Liver (tissue), 9 donors: ENCODE data around the gene MAPKAP1. TPM values are rescaled to one million over a fixed set of nuclear protein-coding genes. Genes with fewer than 3 reads are reported as not detected.

Experiments used
- DNase-seq: peaks from one replicate; pipeline ENCODE4 v3.0.0-alpha.2; 2017; ENCODE audit warnings: low spot score
- H3K27ac ChIP-seq, 2 donors: one replicate each; pipeline ENCODE4 v1.7.0; 2013; ENCODE audit warnings: inconsistent platforms in 2 of 2, low read length in 2 of 2, control low read depth in 1 of 2, low read depth in 1 of 2, mild to moderate bottlenecking in 1 of 2
- H3K27me3 ChIP-seq, 4 donors: one replicate each; pipeline versions ENCODE4 v1.6.1 to v1.7.0; 2013; ENCODE audit warnings: low read length in 3 of 4, inconsistent platforms in 1 of 4, mild to moderate bottlenecking in 1 of 4, moderate library complexity in 1 of 4; ENCODE audit not compliant: control insufficient read depth in 4 of 4, insufficient read depth in 4 of 4
- H3K36me3 ChIP-seq, 4 donors: one replicate each; pipeline versions ENCODE4 v1.6.1 to v1.7.0; 2013; ENCODE audit warnings: low read length in 3 of 4, mild to moderate bottlenecking in 3 of 4, low read depth in 1 of 4, moderate library complexity in 1 of 4; ENCODE audit not compliant: control insufficient read depth in 4 of 4, insufficient read depth in 3 of 4
- H3K4me1 ChIP-seq, 4 donors: one replicate each; pipeline versions ENCODE4 v1.6.1 to v1.7.0; 2013; ENCODE audit warnings: low read length in 3 of 4, mild to moderate bottlenecking in 3 of 4, moderate library complexity in 1 of 4; ENCODE audit not compliant: control insufficient read depth in 4 of 4, insufficient read depth in 4 of 4
- H3K4me3 ChIP-seq, 3 donors: one replicate each; pipeline versions ENCODE4 v1.6.1 to v1.7.0; 2013; ENCODE audit warnings: low read length in 3 of 3, control low read depth in 1 of 3, low read depth in 1 of 3, mild to moderate bottlenecking in 1 of 3
- H3K9ac ChIP-seq, 2 donors: one replicate each; pipeline ENCODE4 v1.7.0; 2013; ENCODE audit warnings: low read length in 2 of 2, mild to moderate bottlenecking in 2 of 2, moderate library complexity in 2 of 2, control low read depth in 1 of 2, low read depth in 1 of 2
- H3K9me3 ChIP-seq, 4 donors: one replicate each; pipeline versions ENCODE4 v1.6.1 to v1.7.0; 2013; ENCODE audit warnings: low read length in 3 of 4; ENCODE audit not compliant: control insufficient read depth in 4 of 4
- ATF3 ChIP-seq: IDR thresholded peaks from 2 replicates; pipeline ENCODE4 v1.6.1; 2016; ENCODE audit warnings: antibody characterized with exemption
- CTCF ChIP-seq: fragments of 150-350 bp; IDR thresholded peaks from 2 replicates; pipeline ENCODE4 v1.5.1; 2017; ENCODE audit warnings: improper control_type of control experiment, low read depth, low read length; ENCODE audit not compliant: missing input control
- EGR1 ChIP-seq, 2 donors: IDR thresholded peaks; 2 replicates each; pipeline ENCODE4 v1.6.1; 2016 to 2018; ENCODE audit warnings: antibody characterized with exemption in 2 of 2, low read depth in 2 of 2
- FOXA1 ChIP-seq: IDR thresholded peaks from 2 replicates; pipeline ENCODE4 v1.6.1; 2016; ENCODE audit warnings: antibody characterized with exemption
- FOXA2 ChIP-seq: IDR thresholded peaks from 2 replicates; pipeline ENCODE4 v1.6.1; 2016; ENCODE audit warnings: antibody characterized with exemption
- GABPA ChIP-seq, 2 donors: IDR thresholded peaks in 1 of 2; conservative IDR thresholded peaks in 1 of 2; 2 replicates each; pipeline ENCODE4 v1.6.1; 2016; ENCODE audit warnings: antibody characterized with exemption in 2 of 2, mild to moderate bottlenecking in 1 of 2, moderate library complexity in 1 of 2
- HNF4A ChIP-seq, 2 donors: conservative IDR thresholded peaks; 2 replicates each; pipeline ENCODE4 v1.6.1; 2016; ENCODE audit warnings: antibody characterized with exemption in 2 of 2, mild to moderate bottlenecking in 2 of 2
- HNF4G ChIP-seq: IDR thresholded peaks from 2 replicates; pipeline ENCODE4 v1.6.1; 2016; ENCODE audit warnings: antibody characterized with exemption
- JUND ChIP-seq, 2 donors: IDR thresholded peaks; 2 replicates each; pipeline ENCODE4 v1.6.1; 2016; ENCODE audit warnings: antibody characterized with exemption in 2 of 2
- MAX ChIP-seq: IDR thresholded peaks from 2 replicates; pipeline ENCODE4 v1.6.1; 2016; ENCODE audit warnings: antibody characterized with exemption
- NR2F2 ChIP-seq: IDR thresholded peaks from 2 replicates; pipeline ENCODE4 v1.6.1; 2016; ENCODE audit warnings: antibody characterized with exemption
- RAD21 ChIP-seq, 2 donors: IDR thresholded peaks; 2 replicates each; pipeline ENCODE4 v1.6.1; 2016; ENCODE audit warnings: antibody characterized with exemption in 2 of 2, mild to moderate bottlenecking in 2 of 2
- REST ChIP-seq: IDR thresholded peaks from 2 replicates; pipeline ENCODE4 v1.6.1; 2016; ENCODE audit warnings: antibody characterized with exemption, mild to moderate bottlenecking
- RXRA ChIP-seq, 2 donors: IDR thresholded peaks; 2 replicates each; pipeline ENCODE4 v1.6.1; 2017 to 2018; ENCODE audit warnings: antibody characterized with exemption in 2 of 2, mild to moderate bottlenecking in 1 of 2
- SP1 ChIP-seq: IDR thresholded peaks from 2 replicates; pipeline ENCODE4 v1.6.1; 2018; ENCODE audit warnings: antibody characterized with exemption, mild to moderate bottlenecking
- TAF1 ChIP-seq: conservative IDR thresholded peaks from 2 replicates; pipeline ENCODE4 v1.6.1; 2016; ENCODE audit warnings: antibody characterized with exemption, mild to moderate bottlenecking
- YY1 ChIP-seq: IDR thresholded peaks from 2 replicates; pipeline ENCODE4 v1.6.1; 2016; ENCODE audit warnings: antibody characterized with exemption, mild to moderate bottlenecking
- ZBTB33 ChIP-seq: IDR thresholded peaks from 2 replicates; pipeline ENCODE4 v1.6.1; 2016; ENCODE audit warnings: antibody characterized with exemption
- WGBS: extraction: QIAGEN DNeasy Blood & Tissue Kit; methylation state at CpG from one replicate; pipeline ENCODE4 v1.1.7; 2013; 5-methylcytosine and 5-hydroxymethylcytosine counted together
- polyA plus RNA-seq, 2 donors: library from polyadenylated mRNA; stranded (reverse) in 1 of 2; unstranded in 1 of 2; fragments of 200-250 nt in 1 of 2; fragments of >200 nt in 1 of 2; fragmentation: Nextera tagmentation in 1 of 2; extraction: Ambion mirVana in 1 of 2; gene quantifications; one replicate each; pipeline versions ENCODE4 v1.2.1 to v1.2.3, GENCODE V29; 2013 to 2015
- total RNA-seq, 2 donors: library from RNA; depleted of rRNA; stranded (reverse); fragments of >200 nt; gene quantifications; one replicate each; pipeline ENCODE4 v1.2.3, GENCODE V29; 2014
- donor health status: healthy.
- donor health status: healthy.
- donor health status: healthy.
- donor health status: healthy.
- donor health status: healthy.

Gene MAPKAP1
- total and polyA plus RNA-seq, 4 donors = 23.6 to 55.9 (median 32.7) TPM

- Histone ChIP-seq H3K9ac (no peak overlapping the region), H3K27ac (no peak overlapping the region), H3K36me3 (peaks cover 0 to 4% (median 1%) of the 10 kb centered on the region in 4 donors), H3K4me1 (no peaks in the 10 kb centered on the region), H3K4me3 (no peak overlapping the region), H3K9me3 (no peaks in the 10 kb centered on the region), H3K27me3 (no peaks in the 10 kb centered on the region)
- 94% methylated on average over 3 of the region's 3 CpGs for WGBS
- no peak for DNase-seq
- no peak for TF ChIP-seq YY1
- no peak for TF ChIP-seq NR2F2
- TF ChIP-seq ZBTB33 = no peak
- no peak for TF ChIP-seq REST
- no peak for TF ChIP-seq RXRA (IDR thresholded peaks at IDR 0.05)
- no peak for TF ChIP-seq RAD21 (IDR thresholded peaks at IDR 0.05)
- TF ChIP-seq CTCF = no peak
- TF ChIP-seq HNF4G = no peak
- no peak for TF ChIP-seq FOXA1
- TF ChIP-seq JUND (IDR thresholded peaks at IDR 0.05) = no peak
- no peak for TF ChIP-seq MAX
- TF ChIP-seq HNF4A (conservative IDR thresholded peaks at IDR 0.05) = no peak
- TF ChIP-seq FOXA2 = no peak
- no peak for TF ChIP-seq ATF3
- no peak for TF ChIP-seq TAF1
- no peak for TF ChIP-seq EGR1 (IDR thresholded peaks at IDR 0.05; ENCODE audit: low read depth in 2 of 2)
- no peak for TF ChIP-seq GABPA (IDR thresholded peaks at IDR 0.05 in 1 of 2, conservative IDR thresholded peaks at IDR 0.05 in 1 of 2)
- no peak for TF ChIP-seq SP1
These were observed 53.7 kb downstream of the MAPKAP1 start for GRCh38 chr9:125653325-125653724.
